GM21423 (cell line): ENCODE measurements around the gene DHRS12.
"Not testable (repeated sequence)": the region's sequence is repeated elsewhere in the genome, so short reads cannot be mapped to it uniquely, and the experiment has no call there.

ENCODE experiments used
- ATAC-seq: cut with Tn5 transposase; IDR thresholded peaks from one replicate; pipeline ENCODE4 v1.9.1; 2021; ENCODE audit warnings: mild to moderate bottlenecking, moderate library complexity; ENCODE audit not compliant: unreplicated experiment

DHRS12 gene

DNA sequence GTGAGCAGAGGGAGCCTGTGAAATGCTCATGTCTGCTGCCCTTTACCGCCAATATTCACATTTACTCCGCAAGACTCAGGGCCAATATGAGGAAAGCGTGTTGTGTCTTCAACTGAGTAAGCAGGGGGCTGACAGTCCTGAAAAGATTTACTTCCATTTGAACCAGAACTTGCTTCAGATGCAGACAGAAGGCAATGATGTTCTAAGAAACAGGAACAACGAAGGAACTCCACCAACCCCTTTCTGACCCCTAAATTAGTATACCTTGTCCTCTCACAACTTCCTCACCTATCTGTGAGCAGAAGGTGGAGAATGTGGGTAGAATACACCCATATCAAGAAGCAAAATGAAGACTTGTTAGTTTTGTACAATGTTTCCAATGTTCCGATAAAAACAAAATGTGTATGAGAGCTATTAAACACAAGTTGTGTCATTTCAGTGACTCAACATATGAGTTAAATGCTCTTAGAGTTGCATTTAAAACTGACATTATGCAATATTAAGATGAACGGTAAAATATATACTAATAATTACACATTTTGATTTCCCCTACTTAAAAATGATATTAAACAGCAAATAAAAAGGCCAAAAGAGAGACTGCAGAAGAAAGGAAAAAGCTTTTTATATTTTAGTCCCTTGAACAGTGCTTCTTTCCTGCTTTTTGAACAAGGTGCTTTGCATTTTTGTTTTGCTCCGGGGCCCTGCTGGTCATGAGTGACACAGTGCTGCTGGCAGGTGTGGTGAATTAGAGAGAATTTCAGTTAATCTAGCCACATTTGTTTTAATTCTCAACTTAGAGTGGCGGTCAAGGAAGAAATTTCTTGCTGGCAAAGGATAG lies 25.0 kb upstream of the DHRS12 start:
- ATAC-seq, result no peak

DNA sequence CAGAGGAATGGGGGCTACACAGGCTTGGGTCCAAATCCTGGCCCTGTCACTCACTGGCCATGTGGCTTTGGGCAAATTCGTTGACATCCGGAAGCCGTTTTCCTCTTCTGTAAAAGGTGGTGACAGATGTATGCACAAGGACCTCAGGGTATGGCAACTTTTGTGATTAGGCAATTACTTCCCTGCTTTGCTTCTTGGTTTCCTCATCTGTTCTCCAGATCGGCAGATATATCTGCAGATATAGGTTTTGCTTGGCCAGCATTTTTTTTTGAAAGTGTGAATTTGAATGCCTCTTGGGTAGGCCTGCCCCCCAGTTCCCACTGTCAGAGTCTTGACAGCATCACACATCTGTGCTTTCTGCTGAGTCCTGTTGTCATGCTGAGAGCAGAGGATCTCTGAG lies 23.3 kb upstream of the DHRS12 start:
- ATAC-seq, result no peak

DNA sequence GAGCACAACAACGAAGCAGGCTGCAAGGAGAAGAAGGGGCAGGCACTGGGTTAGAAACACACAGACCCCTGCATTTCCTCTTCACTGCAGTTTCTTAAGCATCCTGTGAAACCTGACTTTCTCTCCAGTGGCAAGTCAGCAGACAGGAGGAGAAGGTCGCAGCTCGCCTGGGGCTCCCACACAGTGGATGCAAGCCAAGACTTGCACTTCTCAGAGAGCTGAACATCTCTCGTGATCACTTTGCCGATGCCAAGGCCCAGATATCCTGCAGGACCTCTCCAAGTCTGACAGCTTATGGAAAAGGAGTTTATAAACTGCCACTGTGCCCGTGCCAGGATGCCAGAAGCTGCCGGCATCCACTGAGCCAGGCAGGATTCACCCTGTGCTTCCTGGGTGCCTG lies 22.6 kb upstream of the DHRS12 start:
- ATAC-seq, result no peak

DNA sequence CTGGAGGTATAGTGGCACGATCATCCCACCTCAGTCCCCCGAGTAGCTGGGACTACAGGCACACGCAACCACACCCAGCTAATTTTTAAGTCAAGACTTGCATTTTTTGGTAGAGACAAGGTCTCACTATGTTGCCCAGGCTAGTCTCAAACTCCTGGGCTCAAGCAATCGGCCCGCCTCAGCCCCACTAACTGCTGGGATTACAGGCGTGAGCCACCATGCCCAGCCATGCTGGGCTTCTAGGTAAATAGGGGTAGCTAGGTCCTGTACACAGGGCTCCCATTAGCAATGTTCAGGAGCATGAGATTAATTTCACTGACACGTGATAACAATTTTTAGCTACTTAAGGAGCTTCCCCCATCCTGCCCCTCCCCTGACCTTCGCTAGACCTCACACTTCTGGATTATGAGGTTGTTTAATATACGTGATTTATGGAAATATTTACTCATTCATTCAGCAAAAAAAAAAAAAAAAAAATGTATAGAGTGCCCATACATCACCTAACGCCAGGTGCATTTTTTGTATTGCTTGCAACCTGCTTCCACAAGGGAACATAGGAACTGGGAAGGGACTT lies 21.8 kb upstream of the DHRS12 start:
- no peak for ATAC-seq

DNA sequence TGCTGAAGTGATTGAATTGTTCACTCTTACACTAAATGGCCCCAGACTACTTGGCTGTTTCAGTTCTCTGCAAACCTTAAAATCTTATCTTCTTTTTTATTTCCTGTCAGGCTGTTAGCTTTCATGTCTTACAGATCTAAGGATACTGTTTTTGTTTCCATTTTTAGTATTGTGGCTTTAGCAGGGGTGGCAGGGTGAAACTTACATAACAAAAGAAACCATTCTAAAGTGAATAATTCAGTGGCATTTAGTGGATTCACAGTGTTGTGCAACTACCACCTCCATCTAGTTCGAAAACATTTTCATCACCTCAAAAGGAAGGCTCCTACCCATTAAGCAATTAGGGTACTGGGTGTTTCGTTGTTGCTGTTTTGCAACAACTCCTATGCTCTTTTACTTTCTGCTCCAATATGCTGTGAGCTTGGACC lies 21.2 kb upstream of the DHRS12 start:
- ATAC-seq, result no peak

DNA sequence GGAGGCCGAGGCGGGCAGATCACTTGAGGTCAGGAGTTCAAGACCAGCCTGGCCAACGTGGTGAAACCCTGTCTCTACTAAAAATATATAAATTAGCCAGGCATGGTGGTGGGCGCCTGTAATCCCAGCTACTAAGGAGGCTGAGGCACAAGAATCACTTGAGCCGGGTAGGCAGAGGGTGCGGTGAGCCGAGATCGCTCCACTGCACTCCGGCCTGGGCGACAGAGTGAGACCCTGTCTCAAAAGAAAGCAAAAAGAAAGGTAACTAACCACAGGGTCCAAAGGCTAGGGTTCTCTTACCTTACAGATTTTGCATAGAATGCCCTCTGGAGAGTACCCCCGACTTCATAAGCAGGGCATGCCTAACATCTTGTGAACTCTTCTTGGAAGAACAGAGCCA lies 20.7 kb upstream of the DHRS12 start:
- ATAC-seq, result not testable (repeated sequence)

DNA sequence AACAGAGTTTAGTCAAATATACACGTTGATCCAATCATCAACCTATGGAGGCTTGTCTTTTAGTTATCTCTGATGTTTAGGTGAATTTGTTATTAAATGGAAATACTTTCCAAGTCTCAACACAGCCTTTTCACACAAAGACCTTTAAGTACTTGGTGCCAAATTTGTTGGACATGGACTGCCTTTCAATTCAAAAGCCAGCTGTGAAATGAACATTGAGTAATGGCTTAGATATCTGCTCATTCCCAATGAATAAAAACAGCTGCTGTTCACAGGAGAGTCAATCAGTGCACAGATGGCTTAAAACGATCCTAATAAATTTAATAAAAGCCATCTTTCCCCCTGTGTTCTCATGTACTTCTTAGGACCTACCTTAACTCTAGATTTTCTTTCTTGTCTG lies 19.9 kb upstream of the DHRS12 start:
- ATAC-seq, result no peak

DNA sequence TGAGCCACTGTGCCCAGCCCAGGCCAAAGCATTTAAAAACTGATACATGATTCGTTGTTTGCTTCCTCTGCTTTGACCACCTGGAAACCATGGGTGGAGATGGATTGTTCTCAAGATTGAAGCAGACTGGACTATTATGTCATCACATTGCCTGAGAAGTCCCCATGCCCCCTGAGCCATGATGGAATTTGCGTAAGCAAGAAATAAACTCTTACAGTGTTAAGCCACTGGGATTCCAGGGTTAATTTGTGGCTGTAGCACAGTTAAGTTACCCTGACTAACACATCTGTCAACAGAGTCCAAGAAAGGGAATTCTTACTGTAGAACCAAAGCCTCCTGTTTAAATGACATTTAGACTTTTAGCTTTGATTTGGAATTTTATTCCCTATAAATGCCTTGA lies 19.4 kb upstream of the DHRS12 start:
- no peak for ATAC-seq

DNA sequence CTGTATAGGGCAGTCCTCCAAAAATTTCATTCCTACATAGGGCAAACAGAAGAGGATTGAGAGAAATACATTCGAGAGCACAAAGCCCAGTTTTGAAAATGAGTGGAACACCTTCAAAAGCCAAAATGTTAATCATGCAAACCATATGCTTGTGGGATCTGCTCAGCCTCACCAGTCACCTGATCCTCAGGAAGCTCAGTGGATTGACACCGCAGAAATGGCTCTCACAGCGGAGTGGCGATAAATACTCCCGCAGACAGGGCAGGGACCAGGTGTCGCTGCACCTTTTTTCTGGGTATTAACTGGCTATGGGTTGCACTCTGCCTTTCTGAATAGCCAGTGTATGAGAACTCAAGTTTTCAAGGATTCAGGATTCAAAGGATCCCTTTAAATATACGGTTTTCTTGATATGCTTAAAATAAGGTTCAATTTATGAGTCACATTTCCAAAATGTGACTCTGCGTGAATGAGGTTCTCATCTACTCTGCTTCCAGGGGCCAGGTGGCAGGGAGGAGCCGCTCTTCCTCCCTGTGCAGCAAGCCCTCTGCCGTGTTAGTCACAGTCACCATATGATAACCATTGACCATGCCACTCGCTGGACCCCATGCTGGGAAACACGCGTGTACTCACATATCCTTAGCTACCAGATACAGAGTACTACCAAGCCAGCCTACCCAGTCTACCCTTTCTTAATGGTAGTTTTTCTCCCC lies 18.3 kb upstream of the DHRS12 start:
- ATAC-seq, result no peak

DNA sequence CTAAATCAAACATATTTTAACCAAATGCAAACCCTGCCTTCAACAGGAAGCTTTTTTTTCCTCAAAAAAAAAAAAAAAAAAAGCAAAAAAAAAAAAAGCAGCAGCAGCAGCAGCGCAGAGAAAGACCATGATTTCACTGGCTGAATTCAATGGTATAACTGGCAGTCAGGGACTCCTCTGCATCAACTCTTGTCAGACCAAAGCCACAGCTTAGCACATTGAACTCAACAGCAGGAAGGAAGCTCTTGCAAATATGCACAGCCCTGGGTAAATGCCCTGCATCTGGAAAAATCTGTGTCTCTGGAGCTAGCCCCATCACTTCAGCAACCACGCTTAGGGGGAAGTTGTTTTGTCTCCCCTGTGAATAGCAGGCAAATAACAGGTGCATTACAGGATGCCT lies 17.6 kb upstream of the DHRS12 start:
- no peak for ATAC-seq

DNA sequence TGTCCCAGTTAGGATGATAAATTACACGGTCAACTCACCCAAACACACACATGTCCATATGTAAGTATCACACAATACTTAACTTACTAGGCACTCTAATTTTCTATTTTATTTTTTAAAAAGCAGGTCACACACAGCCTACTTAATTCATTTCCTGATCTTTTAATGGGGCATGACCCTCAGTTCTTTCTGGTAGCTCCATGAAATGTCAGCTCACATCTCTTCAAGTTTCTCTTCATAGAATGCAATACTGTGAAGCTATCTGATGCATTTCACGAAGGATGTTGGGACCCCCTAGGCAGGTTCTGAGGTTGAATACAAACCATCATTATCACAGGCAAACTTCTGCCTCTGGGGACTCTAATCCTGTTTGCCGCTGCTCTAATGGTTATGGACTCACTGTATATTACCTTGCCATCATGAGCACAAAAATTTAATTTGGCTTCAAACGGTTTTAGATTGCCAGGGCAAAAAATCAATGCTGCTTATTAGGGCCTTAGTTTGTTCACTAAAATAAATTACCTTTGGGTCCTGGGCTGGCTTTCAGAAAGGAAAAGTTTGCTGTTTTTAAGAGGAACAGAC lies 16.1 kb upstream of the DHRS12 start:
- ATAC-seq, result no peak

DNA sequence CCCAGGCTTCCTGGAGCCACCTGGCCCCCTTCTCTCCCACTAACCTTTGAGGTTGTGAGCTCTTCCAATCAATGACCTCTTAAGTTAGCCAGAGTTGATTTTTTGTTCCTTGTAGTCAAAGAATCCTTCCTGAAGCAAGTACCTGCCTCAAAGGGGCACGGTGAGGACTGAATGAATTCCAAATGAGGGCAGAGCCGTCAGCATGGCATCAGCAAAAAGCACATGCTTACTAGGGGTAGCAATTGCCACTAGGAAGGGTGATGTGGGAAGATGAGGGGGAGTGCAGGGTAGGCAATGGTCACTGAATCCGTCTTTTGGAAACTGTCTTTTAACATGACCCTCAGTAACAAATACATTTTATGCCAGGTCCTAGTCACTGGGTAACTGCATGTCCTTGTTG lies 15.6 kb upstream of the DHRS12 start:
- no peak for ATAC-seq

DNA sequence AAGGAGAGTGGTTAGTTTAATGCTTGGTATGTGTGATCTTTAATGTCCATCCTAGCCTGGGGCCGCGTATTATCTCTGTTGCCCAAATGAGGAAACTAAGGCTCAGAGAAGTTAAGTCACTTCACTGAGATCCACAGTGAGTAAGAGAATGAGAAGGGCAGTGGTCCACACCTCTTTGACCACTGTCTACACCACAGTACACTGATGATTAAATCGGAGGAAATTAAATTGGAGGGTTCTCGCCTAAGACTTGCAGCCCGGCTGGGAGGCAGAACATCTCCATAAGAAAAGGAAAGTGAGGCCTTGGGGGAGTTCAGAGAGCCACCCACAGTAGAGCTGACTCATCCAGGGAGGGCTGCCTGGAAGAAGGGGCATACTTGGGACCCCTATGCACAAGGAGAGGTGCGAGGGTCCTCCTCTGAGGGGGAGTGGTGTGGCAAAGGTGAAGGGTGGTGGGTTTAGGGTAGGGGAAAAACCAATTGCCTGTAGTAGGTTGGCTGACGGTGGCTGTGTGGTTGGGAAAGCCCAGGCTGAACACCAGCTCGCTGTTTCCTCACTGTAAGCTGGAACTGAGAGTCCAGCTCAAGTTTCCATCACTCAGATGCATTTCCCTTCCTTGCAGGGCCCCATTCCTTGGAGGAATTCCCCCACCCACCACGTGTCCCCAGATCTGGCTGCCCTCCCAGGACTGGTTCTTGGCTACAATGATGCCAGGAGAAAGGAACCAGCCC lies 15.0 kb upstream of the DHRS12 start:
- peak; percentile 31 for ATAC-seq

DNA sequence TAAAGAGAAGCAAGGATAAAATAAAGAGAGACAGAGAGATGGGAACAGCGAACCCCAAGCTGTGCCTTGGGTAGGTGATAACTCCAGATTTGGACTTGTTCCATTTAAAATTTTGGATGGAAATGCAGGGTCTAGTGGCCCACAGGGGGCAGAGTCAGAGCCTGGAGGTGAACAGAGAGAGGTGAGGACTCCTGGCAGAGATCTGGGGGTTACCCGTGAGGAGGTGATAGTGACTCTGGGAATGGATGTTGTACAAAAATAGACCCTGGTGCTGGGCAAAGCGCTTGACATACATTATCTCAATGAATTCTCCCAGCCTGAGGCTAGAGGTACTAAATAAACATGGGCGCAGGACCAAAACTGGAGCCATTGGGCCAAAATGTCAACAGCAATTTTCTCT lies 14.3 kb upstream of the DHRS12 start:
- ATAC-seq, result no peak

DNA sequence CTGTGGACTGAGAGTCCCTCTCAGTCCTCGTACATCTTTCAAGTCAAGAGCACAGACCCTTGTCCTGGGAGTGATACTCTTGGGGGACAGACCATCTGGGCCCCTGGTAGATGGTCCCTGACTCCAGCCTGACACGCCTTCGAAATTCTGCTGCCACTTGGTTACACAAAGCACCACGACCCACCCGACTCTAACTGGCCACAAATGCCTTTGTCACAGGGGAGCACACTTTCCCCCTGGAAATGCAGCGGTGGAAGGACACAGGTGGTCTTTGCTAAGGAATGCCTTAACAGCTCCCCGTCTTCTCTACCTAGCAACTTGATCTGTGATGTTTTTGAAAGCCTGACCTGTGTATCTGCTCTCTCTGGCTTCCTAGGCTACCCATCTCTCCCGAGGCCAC lies 13.8 kb upstream of the DHRS12 start:
- ATAC-seq, result no peak

DNA sequence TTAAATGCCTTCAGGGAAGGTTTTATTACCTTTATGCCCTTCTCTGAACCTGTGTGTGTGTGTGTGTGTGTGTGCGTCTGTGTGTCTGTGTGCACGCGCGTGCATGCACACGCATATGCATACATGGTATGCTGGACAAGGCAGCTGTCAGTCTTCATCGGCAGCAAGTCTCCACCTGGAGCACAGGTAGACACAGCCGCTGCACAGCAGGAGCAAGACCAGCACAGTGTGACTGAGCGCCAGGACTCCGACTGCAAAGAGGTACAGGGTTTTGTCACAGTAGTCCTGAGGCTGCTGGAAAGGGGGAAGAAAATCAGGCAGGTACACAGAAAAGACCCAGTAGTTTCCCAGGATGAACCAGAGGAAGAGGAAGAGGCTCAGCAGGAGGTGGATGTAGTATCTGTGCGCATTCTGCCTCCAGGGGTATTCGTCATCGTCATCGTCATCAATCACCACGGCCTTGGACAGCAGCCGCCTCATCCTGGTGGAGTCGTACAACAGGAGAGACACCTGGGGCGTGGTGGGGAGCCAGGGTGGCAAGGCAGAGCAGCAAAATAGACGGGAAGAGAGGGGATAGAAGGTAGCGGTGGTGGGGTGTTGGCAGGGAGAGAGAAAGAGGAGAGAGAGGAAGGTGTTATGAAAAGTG lies 12.8 kb upstream of the DHRS12 start:
- no peak for ATAC-seq

DNA sequence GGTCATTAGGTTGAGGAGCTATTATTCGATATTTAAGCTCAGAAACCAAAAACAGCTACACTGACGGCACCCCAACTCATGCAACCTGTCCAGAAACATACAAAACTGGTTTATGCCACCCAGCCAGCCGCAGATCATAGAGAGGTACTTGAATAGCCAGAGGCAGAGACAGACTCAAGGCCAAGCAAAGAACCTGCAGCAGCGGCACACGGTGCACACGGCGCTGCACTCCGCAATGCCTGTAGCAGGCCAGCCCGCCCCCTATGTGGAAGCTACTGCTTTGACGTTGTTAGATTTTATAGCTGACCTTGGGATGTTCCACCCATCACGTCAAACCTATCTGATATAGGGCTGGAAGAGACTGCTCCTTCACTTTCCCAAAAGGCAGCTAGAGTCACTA lies 11.9 kb upstream of the DHRS12 start:
- no peak for ATAC-seq

DNA sequence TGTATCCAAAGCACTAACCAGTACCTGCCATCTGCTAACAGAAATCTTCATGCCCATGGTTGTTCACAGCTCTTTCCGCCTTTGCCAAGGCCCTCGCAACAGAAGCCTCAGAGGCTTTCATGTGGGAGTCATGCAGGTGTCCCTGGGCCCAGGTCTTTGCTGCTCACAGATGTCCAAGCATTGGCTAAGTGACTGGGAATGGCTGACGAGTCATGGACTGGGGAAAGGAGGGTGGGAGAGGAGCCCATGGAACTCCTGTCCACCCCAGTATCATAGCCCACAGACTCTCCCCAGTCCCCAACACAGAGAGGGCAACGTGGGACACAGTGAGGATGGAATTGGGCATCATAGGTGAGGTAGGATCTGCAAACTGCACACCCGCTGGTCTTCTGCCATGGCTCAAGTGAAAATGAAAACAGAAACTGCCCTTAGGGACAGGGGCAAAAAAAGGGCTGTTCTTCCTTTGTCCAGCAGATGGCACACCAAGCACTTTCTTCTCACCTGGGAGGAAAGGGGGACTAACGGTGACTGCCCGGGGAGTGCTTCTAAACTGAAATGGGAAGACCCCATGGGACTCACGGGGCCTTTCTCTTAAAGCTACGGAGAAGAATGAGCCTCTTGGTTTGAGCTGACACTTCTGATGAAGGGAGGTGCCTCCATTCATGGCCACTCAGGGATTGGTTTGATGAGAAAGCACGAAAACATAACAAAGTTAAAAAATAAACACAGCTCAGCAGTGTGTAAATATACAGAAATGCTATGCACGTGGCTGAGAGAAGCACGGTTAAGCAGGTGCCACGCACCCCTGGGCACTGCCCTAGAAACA lies 11.1 kb upstream of the DHRS12 start:
- peak; percentile 63 for ATAC-seq

DNA sequence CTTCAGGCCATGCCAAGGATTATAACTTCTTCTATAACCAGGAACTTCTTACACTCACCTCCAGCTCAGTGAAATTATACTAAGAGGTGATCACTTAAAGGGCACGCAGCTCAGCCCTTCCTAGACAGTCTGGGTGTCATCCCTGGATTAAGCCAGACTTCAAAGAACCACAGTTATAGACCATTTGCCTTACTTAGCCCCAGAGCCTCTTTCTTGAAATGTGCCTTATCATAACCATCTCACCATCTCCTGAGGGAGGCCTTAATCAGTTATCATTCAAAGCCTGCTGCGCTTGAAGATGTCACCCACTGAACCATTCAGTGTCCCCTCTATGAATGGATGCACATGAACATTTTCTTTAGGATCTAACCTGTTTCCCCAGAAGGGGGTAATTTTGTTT lies 10.1 kb upstream of the DHRS12 start:
- no peak for ATAC-seq
